ENCODE results near the gene PADI6.
"Not testable (repeated sequence)": the region's sequence is repeated elsewhere in the genome, so short reads cannot be mapped to it uniquely, and the experiment has no call there.

Gene PADI6

DNA sequence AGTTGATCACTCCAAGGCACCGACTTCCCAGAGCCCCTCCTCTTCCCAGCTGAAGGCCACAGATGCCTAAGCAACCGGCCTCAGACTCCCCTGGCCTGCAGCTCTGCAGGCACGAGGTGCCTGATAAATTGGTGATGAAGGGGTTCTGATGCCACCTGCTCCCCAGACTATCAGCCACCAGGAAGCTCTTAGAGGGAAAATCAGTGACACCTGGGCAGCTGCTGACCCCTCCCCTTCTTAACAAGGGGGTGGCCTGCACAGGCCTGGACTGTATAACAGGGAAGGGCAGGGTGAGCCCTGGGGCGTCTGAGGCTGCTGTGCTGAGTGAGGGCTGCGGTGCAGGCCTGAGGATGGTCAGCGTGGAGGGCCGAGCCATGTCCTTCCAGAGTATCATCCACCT is at the start of gene PADI6:
Gene PADI6 (plus strand): TSS at position 301 of the 400 bp plus-strand sequence. CDS start 50 bp downstream, at position 351.
- no peak for DNase-seq (ENCODE audit: low spot score)

DNA sequence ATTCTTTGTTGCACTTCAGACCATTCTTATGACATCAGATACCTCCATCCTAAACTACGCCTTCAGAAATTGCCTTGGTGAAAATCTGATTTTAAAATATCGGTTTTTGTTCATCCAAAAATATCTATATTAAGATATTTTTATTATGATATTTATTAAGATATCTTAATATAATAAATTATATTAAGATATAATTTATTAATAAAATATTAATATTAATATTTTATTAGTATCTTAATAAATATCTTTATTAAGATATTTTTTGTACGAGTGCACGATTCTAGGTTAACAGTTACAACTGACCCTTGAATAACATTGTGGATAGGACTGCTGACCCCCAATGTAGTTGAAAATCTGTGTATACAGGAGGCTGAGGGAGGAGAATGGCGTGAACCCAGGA is 43.1 kb upstream of the PADI6 start:
- no peak for DNase-seq (ENCODE audit: low spot score)

DNA sequence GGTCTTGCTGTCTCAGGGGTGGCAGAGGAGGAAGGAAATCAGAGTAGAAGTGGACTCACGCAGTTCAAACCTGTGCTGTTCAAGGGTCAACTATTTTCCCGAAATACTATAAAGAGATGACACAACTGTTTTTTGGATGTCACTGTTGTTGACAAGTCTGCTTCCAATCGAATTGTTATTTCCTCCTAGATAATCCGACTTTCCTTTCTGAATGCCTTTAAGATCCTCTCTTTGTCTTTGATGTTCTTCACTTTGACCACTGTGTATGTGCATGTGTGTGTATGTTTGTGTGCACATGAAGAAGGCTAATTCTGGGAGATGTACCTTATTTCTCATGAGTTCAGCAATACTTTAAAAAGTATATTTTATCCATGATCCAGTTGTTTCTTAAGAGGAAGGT is 42.4 kb upstream of the PADI6 start:
- no peak for DNase-seq (ENCODE audit: low spot score)

DNA sequence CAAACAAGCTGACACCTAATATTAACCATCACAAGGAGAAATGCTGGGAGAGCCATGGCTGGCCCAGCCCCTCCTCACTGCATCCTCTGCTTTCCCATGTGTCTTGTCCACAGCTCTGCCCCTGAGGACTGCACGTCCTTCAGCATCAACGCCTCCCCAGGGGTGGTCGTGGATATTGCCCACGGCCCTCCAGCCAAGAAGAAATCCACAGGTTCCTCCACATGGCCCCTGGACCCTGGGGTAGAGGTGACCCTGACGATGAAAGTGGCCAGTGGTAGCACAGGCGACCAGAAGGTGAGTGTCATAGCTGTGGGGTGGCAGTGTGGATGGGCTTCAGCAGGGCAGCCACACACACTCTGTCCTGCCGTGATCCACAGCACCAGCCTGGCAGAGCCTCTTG is 41.1 kb upstream of the PADI6 start:
- DNase-seq (ENCODE audit: low spot score): no peak

DNA sequence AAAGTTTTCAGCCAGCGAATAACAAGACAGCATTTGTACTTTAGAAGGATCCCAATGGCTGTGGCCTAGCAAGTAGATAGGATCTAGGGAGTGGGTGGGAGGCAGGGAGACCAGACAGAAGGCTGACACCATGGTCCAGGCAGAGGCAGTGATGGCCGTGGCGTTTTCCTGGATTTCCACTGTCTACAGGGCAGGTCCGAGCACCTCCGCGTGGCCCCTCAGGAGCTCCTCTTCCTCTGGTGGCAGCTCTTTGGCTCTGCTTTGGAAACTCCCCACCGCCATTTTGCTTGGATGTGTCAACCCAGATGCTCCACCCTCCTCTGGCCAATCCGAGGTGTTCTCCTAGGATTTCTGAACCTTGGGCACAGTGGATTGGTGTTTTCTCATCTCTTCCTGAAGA is 38.9 kb upstream of the PADI6 start:
- DNase-seq (ENCODE audit: low spot score): no peak

DNA sequence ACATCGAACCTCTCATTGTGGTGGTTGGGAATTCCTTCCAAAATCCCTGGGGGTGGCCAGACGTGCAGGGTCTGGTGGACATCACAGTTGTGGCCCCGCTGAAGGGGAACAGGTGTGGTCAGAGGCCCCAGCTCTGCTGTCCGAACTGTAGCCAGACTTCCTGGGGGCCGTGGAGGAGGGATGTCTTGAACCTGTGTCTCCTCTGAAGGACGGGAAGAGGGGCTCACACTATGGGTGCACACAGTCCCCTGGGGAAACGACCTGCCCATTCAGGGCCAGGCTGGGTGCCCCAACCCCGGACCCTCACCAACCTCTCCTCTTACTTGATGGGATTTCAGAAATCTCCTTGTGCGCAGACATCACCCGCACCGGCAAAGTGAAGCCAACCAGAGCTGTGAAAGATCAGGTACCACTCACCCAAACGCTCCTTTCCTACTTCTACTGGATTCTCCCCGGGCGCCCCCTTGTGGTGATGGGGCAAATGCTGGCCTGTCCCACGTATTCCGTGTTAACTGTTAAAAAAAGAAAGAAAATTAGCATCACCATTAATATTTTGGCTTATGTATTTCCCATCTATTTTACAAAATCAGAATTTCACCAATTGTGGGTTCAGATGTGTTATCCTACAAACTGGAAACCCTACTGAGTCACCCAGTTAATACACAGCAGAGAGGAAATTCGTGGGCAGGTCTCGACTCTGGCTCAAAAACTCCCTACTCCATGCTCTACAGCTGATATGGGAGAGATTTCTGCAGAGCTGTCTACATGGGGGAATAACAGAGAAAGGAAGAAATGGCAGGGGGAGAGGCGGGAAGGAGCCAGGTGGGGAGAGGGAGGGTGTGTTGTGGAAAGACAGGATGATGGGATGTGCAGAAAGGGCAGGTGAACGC is 35.9 kb upstream of the PADI6 start:
- peak; percentile 51 for DNase-seq (ENCODE audit: low spot score)

DNA sequence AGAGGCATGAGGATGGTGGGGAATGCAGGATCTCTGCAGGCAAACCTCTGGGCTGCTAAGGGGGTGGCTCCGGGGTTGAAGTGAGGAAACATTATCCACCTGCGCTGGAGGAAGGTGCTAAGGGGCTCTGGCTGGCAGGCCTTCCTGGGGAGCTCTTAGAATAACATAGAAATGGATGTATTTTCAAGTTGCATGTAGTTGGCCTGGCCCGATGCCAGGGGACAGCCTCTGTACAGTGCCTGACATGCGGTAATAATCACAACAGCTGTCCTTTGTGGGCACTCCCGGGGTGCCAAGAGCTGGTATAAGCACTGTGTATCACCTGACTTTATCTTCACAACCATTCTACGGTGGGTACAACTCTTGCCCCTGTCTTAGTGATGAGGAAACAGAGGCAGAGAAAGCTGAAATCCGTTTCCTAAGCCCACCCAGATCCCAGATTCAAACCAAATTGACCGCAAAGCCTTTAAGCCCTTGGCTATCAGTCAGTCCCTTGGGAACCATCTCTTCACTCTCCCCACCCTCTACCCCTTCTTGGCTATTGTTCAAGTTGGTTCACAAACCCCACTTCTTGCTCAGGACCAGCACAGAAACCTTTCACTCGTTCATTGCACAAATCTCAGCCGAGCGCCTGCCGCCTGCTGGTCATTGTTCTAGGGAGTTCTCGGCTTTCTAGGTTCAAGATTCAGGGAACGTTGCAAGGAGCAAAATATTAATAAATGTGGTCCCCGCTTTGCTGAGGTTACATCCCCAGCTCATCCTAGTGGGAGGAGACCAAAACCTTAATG is 33.1 kb upstream of the PADI6 start:
- no peak for DNase-seq (ENCODE audit: low spot score)

DNA sequence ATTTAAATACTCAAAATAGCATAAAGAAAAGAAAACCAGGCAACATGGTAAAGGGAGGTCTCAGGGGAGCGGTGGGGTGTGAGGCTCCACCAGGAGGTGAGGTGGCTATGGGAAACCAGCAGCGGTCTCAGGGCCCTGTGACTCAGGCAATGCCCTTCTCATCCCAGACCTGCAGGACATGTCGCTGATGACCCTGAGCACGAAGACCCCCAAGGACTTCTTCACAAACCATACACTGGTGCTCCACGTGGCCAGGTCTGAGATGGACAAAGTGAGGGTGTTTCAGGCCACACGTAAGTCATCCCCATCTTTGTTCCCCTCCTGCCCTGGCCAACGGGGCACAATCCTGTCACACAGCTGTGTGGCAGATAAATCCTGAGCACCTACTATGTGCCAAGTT is 32.5 kb upstream of the PADI6 start:
- DNase-seq (ENCODE audit: low spot score): no peak

DNA sequence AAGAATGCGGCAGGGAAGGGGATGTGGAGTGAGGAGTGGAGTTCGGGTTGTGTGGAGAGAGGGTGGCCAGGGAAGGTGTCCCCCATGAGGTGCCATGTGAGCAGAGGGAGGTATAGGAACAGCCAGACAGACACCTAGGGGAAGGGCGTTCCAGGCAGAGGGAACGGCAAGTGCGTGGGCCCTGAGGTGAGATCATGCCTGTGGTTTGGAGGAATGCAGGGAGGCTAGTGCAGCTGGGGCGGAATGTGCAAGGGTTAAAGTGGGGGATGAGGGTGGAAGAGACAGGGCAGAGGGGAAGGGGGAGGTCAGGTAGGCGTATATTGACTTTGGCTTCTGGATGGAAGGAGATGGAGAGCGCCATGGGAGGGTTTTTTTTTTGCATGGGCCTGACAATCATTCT is 31.6 kb upstream of the PADI6 start:
- DNase-seq (ENCODE audit: low spot score): no peak

DNA sequence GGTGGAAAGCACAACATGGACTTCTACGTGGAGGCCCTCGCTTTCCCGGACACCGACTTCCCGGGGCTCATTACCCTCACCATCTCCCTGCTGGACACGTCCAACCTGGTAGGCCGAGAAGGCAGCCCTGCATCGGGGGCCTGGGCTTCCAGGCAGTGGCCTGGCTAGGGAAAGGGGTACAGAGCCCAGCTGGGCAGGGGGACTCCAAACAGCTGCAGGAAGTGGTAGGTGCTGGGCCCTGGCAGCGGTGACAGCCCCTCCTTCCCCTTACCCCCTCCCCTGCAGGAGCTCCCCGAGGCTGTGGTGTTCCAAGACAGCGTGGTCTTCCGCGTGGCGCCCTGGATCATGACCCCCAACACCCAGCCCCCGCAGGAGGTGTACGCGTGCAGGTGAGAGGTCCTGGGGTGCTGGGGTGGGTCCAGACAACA is 30.0 kb upstream of the PADI6 start:
- no peak for DNase-seq (ENCODE audit: low spot score)

DNA sequence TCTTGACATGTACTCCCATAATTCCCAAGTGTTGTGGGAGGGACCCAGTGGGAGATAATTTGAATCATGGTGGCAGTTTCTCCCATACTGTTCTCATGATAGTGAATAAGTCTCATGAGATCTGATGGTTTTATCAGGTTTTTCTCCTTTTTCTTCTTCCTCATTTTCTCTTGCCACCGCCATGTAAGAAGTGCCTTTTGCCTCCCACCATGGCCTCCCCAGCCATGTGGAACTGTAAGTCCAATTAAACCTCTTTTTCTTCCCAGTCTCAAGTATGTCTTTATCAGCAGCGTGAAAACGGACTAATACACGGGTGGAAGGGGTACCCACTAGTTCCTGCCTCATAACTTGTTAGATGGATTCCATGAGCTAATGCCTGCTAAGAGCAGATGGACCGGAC is 26.5 kb upstream of the PADI6 start:
- not testable (repeated sequence) for DNase-seq (ENCODE audit: low spot score)

DNA sequence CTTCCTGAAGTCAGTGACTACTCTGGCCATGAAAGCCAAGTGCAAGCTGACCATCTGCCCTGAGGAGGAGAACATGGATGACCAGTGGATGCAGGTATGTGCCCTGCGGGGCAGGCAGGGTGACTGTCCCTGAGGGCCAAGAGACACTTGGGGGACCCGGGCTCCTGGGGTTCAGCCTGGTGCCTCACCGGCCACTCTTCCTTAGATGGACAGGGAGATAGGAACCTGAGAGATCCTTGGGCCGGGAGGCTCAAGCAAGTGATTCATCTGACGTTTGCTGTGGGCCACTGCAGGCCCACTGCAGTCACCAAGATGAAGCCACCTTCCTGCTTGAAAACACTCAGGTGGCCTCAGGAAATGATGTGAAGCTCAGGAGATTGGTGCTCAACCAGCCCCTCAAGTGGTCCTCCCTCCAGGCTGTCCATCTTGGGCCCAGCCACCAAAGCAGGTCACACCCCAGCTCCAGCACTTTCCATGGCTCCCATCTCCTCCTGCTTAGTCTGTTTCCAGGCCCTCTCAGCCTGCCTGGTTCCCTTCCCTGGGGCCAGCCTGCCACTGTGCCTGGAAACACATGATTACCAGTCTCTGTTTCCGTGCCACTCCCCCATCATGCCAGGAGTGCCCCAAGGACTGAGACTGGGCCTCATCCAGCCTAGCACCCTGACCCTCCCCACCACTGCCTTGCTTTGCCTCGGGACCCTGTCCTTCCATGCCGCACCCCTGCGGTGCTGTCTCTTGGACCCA is 25.8 kb upstream of the PADI6 start:
- DNase-seq (ENCODE audit: low spot score): no peak

DNA sequence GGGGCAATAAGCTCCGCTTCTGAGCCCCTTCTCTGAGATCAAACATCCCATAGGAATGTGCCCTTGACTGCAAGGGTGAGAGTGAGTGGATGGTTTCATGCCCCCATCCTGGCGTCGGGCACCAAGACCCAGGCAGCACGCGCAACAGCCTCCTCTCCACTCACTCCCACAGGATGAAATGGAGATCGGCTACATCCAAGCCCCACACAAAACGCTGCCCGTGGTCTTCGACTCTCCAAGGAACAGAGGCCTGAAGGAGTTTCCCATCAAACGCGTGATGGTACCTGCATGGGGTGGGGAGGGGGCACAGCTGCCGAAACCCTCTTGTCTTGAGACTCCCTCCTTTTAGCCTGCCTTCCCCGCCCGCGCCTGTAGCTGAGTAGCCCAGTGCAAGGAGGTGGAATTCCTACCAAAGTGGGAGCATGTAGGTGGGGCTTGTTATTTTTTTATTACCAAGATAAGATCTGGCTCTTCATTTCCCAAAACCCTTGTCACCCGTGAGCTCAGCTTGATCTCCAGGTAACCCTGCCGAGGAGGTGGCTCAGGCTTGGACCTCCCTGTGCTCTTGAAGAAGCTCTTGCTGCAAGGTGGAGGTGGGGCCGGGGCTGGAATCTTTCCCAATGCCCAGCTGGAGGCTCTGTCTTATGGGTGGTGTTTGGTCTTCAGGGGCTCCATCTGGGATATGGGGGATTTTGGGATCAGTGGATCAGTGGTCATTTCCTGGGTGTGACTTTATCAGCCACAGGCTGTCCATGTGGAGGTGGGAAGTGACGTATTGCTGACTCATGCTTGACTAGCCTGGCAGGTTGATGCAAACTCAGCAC is 24.0 kb upstream of the PADI6 start:
- peak; percentile 40 for DNase-seq (ENCODE audit: low spot score)

DNA sequence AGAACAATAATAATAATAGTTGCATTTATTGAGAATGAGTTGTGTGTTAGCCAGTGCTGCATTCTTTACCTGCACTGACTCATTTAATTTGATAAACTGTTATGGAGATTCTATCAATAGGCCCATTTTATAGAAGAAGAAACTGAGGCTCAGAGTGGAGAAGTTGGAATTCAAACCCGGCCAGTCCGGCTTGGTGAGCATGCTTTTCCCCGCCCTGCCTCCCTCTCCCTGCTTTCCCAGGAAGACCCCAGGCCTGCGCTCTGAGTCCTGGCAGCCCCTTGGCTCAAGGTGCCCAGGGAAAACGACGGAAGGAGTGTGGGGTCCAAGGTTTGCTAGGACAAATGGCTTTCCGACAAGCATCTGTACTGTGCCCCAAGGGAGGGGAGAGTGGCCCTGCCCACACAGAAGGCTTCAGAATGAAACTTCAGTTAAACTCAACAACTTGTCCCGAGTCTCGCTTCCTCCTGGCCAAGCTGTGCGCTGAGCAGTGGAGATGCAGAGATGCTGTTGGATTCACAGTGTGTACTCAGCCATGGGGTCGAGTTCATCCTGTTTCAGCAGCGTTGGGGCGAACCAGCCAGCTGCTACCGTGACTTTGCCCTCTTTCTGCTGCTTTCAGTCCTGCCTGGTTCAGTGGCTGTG is 23.3 kb upstream of the PADI6 start:
- no peak for DNase-seq (ENCODE audit: low spot score)

DNA sequence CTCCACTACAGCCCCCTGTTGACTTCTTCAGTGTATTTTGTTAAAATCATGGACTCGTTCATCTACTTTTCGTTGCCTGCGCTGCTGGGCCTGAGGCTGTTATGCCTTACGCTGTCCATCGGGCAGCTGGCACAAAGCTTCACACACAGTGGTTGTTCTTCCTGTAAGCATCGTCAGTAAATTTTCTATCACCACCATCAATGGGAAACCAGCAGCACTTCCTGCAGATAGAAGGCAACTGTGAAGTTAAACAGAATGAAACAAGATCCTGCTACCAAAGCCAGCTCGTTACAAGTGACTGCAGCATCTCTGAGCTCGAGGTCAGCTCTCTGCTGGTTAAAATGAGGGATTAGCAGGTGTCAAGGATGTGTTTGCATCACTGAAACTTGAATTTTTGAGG is 21.9 kb upstream of the PADI6 start:
- DNase-seq (ENCODE audit: low spot score): no peak

DNA sequence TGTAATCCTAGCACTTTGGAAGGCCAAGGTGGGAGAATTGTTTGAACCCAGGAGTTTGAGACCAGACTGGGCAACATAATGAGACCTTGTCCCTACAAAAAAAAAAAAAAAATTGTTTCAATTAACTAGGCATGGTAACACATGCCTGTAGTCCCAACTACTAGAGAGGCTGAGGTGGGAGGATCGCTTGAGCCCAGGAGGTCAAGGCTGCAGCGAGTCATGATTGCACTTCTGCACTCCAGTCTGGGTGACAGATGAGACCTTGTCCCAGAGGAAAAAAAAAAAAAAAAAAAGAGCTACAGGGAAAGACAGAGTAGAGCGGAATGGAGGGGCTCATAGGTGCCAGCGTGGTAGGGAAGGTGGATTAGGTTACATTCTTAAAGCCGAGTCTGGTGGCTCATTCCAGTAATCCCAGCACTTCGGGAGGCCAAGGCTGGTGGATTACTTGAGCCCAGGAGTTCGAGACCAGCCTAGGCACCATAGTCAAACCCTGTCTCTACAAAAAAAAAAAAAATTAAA is 21.0 kb upstream of the PADI6 start:
- DNase-seq (ENCODE audit: low spot score): no peak

DNA sequence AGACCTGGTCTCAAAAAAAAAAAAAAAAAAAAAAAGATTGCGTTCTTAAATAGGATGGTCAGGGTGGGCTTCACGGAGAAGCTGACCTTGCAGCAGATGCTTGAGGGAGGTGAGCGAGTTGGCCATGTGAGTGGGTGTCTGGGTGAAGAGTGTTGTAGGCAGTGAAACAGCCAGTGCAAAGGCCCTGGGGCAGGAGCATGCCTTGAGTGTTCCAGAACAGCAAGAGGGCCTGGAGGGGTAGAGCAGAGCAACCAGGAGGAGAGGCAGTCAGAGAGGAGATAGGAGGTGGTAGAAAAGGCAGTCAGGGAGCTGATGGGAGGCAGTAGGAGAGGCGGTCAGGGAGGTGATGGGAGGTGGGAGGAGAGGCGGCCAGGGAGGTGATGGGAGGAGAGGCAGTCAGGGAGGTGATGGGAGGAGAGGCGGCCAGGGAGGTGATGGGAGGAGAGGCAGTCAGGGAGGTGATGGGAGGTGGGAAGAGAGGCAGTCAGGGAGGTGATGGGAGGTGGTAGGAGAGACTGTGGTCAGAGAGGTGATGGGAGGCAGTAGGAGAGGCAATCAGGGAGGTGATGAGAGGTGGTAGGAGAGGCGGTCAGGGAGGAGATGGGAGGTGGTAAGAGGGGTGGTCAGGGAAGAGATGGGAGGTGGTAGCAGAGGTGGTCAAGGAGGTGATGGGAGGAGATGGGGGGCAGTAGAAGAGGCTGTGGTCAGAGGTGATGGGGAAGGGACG is 20.2 kb upstream of the PADI6 start:
- no peak for DNase-seq (ENCODE audit: low spot score)

DNA sequence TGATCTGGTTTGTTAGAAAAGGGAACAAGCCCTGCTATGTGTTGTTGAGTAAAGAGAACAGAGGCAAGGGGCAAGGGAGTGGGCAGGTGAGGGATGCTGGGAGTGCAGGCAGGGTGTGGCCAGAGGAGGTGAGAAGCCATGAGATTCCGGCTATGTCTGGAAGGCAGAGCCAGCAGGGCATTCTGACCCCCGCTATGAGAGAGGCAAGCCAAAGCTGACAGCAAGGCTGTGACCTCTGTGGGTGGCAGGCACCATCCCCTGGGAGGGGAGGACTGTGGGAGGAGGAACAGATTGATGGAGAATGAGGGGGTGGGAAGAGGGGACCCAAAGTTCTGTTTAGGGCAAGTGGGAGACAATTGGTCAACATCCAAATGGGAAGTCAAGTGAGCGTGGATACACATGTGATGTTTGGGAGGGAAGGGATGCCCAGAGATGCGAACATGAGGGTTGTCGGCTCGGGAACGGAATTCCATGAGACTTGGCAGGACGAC is 19.5 kb upstream of the PADI6 start:
- DNase-seq (ENCODE audit: low spot score): no peak

DNA sequence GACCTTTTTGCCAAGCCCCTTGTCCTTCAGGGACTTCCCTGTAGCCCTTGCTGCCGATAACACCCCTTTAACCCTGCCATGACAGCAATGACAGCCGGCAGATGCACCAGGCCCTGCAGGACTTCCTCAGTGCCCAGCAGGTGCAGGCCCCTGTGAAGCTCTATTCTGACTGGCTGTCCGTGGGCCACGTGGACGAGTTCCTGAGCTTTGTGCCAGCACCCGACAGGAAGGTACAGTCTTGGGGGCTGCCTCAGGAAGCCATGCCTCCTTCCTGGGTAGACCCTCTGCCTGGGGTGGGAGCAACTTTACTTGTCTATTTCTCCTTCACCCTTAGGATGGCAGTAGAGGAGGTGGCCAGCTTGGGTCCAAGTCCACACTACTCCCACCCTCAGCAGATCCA is 16.1 kb upstream of the PADI6 start:
- DNase-seq (ENCODE audit: low spot score): no peak

DNA sequence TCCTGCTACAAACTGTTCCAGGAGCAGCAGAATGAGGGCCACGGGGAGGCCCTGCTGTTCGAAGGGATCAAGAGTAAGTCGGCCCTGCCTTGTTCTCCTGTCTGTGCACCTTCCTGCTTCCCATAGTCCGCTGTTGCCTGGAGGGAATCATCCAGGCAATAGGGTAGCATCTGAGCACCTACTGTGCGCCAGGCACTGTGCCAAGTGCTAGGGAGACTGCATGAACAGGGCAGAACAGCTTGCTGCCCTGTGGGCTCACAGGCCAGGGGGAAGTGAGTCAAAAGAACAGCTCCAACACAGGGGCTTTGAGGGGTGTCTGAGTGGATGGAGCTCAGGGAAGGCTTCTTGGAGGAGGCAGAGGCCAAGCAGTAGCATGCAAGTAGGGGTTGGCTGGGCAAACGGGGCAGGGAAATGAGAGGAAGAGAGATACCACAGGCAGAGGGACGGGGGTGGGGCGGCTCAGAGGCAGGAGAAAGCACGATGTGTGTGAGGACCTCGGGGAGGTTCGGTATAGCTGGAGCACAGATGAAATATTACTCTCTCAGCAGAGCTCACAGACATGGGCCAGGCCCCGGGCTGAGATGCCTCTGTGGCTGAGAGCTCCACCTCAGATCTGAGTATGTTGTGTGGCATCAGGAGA is 15.5 kb upstream of the PADI6 start:
- no peak for DNase-seq (ENCODE audit: low spot score)

All from COLO829 (cell line).